ENCODE data around the gene CLP1.
A peak's percentile ranks its signal among the peaks of the same experiment; 100 is the strongest.
"Not testable (repeated sequence)": the region's sequence is repeated elsewhere in the genome, so short reads cannot be mapped to it uniquely, and the experiment has no call there.

Gene CLP1

GRCh38 chr11:57667117-57667735 is 9.7 kb downstream of the CLP1 start:
- peak; percentile 98 for DNase-seq

- DNase-seq = peak; percentile 98
Measured at GRCh38 chr11:57667736-57668433, 10.3 kb downstream of the CLP1 start, which contains the start of gene ZDHHC5. ZDHHC5 (plus strand) TSS chr11:57668114; CDS start chr11:57673091, 4,977 bp downstream.

- no peak for DNase-seq
Measured at GRCh38 chr11:57668434-57668782, 10.8 kb downstream of the CLP1 start.

- no peak for DNase-seq
Measured at GRCh38 chr11:57674251-57674650, 16.7 kb downstream of the CLP1 start.

- no peak for DNase-seq
Measured at GRCh38 chr11:57675176-57675941, 17.8 kb downstream of the CLP1 start.

GRCh38 chr11:57679396-57679795 is 21.8 kb downstream of the CLP1 start:
- no peak for DNase-seq

GRCh38 chr11:57680552-57680874 is 23.0 kb downstream of the CLP1 start:
- no peak for DNase-seq

GRCh38 chr11:57681168-57681567 is 23.6 kb downstream of the CLP1 start:
- DNase-seq = no peak

GRCh38 chr11:57690474-57690873 is 32.9 kb downstream of the CLP1 start:
- not testable (repeated sequence) for DNase-seq

- DNase-seq = no peak
Measured at GRCh38 chr11:57698843-57699365, 41.3 kb downstream of the CLP1 start.

GRCh38 chr11:57699813-57700212 is 42.3 kb downstream of the CLP1 start:
- no peak for DNase-seq

- DNase-seq = no peak
Measured at GRCh38 chr11:57700425-57700824, 42.9 kb downstream of the CLP1 start.

GRCh38 chr11:57703341-57703740 is 45.8 kb downstream of the CLP1 start:
- no peak for DNase-seq

GRCh38 chr11:57704932-57705331 is 47.4 kb downstream of the CLP1 start:
- no peak for DNase-seq

- not testable (repeated sequence) for DNase-seq
Measured at GRCh38 chr11:57705432-57705831, 47.9 kb downstream of the CLP1 start.

GRCh38 chr11:57709802-57710367 is 52.3 kb downstream of the CLP1 start:
- DNase-seq = no peak

All from NCI-H1436 treated with DMSO at 0.1 percent for 48 hours (cell line).